ENCODE data around the gene GNGT2. TPM values are rescaled to one million over a fixed set of nuclear protein-coding genes. Genes with fewer than 3 reads are reported as not detected.

The GNGT2 gene
- total RNA-seq, 1 experiment from 2014 or later, result not detected

DNA sequence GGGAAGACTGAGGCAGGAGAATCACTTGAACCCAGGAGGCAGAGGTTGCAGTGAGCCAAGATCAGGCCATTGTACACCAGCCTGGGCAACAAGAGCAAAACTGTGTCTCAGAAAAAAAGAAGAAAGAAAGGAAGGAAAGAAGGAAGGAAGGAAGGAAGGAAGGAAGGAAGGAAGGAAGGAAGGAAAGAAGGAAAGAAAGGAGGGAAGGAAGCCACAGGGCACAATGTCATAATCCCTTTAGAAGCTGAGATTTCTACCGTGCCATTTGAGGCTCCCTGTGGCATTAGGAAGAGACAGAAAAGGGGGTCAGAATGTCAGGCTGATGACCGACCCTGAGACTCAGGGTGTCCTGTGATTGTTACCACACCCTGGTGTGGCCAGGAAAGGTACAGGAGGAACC, 6.6 kb downstream of the GNGT2 start:
- in situ Hi-C loops (cut with HindIII; ENCODE audit: low pct_unique_long_range_greater_than_20kb, low sequenced_read_pairs) (no loop called here), intact Hi-C loops (cut with micrococcal nuclease; ENCODE audit: unreplicated experiment) (no loop called here)
- ATAC-seq (no peak), DNase-seq (ENCODE audit: low read depth, low spot score) (no peak)
- Histone ChIP-seq H3K9me3 (ENCODE audit: control insufficient read depth, insufficient read depth, low read depth, low read length) (no peaks in the 10 kb centered on the region), H3K27ac (ENCODE audit: low read length) (no peak overlapping the region), H3K4me3 (ENCODE audit: low read depth in 2 of 2, low read length in 2 of 2) (no peak overlapping the region), H3K4me1 (ENCODE audit: control insufficient read depth, insufficient read depth, low read length) (no peaks in the 10 kb centered on the region), H3K27me3 (ENCODE audit: control insufficient read depth, insufficient read depth, low read length) (no peaks in the 10 kb centered on the region; the same call in 1 of the 2 replicates), H3K36me3 (ENCODE audit: control insufficient read depth, insufficient read depth, low read length) (no peaks in the 10 kb centered on the region)
- TF ChIP-seq, protein P1, sequence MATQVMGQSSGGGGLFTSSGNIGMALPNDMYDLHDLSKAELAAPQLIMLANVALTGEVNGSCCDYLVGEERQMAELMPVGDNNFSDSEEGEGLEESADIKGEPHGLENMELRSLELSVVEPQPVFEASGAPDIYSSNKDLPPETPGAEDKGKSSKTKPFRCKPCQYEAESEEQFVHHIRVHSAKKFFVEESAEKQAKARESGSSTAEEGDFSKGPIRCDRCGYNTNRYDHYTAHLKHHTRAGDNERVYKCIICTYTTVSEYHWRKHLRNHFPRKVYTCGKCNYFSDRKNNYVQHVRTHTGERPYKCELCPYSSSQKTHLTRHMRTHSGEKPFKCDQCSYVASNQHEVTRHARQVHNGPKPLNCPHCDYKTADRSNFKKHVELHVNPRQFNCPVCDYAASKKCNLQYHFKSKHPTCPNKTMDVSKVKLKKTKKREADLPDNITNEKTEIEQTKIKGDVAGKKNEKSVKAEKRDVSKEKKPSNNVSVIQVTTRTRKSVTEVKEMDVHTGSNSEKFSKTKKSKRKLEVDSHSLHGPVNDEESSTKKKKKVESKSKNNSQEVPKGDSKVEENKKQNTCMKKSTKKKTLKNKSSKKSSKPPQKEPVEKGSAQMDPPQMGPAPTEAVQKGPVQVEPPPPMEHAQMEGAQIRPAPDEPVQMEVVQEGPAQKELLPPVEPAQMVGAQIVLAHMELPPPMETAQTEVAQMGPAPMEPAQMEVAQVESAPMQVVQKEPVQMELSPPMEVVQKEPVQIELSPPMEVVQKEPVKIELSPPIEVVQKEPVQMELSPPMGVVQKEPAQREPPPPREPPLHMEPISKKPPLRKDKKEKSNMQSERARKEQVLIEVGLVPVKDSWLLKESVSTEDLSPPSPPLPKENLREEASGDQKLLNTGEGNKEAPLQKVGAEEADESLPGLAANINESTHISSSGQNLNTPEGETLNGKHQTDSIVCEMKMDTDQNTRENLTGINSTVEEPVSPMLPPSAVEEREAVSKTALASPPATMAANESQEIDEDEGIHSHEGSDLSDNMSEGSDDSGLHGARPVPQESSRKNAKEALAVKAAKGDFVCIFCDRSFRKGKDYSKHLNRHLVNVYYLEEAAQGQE (IDR thresholded peaks at IDR 0.05; ENCODE audit: insufficient read depth in 1 of 2, low read depth in 2 of 2, low read length in 1 of 2), result no peak
- TF ChIP-seq POLR2AphosphoS5 (IDR thresholded peaks at IDR 0.05; ENCODE audit: low read depth, low read length) (no peak), TCF7L2 (IDR thresholded peaks at IDR 0.05; ENCODE audit: low read depth, low read length) (no peak), SIN3A (IDR thresholded peaks at IDR 0.05; ENCODE audit: borderline replicate concordance, insufficient read depth, low read depth, low read length) (no peak)
- TF ChIP-seq, protein P2, sequence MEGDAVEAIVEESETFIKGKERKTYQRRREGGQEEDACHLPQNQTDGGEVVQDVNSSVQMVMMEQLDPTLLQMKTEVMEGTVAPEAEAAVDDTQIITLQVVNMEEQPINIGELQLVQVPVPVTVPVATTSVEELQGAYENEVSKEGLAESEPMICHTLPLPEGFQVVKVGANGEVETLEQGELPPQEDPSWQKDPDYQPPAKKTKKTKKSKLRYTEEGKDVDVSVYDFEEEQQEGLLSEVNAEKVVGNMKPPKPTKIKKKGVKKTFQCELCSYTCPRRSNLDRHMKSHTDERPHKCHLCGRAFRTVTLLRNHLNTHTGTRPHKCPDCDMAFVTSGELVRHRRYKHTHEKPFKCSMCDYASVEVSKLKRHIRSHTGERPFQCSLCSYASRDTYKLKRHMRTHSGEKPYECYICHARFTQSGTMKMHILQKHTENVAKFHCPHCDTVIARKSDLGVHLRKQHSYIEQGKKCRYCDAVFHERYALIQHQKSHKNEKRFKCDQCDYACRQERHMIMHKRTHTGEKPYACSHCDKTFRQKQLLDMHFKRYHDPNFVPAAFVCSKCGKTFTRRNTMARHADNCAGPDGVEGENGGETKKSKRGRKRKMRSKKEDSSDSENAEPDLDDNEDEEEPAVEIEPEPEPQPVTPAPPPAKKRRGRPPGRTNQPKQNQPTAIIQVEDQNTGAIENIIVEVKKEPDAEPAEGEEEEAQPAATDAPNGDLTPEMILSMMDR (IDR thresholded peaks at IDR 0.05), result no peak
- ChIA-PET CTCF (no interaction called here), POLR2A (no interaction called here)
- no TSS peak for BruUV-seq (replicated peaks)

DNA sequence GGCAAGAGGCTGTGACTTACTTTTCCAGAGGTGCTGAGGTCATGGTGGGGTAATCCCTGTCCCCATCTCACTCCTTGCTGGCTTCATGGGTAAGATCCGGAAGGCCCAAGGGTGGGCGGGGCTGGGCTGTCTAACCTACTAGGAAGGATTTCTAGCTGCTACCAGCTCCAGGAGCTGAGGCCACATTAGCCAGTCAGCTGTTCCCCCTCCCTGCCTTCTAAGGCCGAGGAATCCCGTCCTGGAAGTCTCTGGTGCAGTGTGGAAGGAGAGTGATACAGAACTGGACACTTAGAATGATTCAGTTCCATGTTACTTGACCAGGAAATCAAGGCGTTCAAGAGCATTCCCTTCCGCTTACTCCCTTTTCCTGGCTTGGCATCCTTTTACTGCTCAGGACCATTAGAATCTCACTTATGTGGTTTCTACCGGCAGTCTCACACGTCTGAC, 8.9 kb downstream of the GNGT2 start:
- intact Hi-C loops (cut with micrococcal nuclease; ENCODE audit: unreplicated experiment) (no loop called here), in situ Hi-C loops (cut with HindIII; ENCODE audit: low pct_unique_long_range_greater_than_20kb, low sequenced_read_pairs) (no loop called here)
- Histone ChIP-seq H3K9me3 (ENCODE audit: control insufficient read depth, insufficient read depth, low read depth, low read length) (no peaks in the 10 kb centered on the region), H3K27me3 (ENCODE audit: control insufficient read depth, insufficient read depth, low read length) (no peaks in the 10 kb centered on the region; the same call in 1 of the 2 replicates), H3K4me3 (ENCODE audit: low read depth in 2 of 2, low read length in 2 of 2) (no peak overlapping the region), H3K27ac (ENCODE audit: low read length) (no peak overlapping the region), H3K36me3 (ENCODE audit: control insufficient read depth, insufficient read depth, low read length) (no peaks in the 10 kb centered on the region), H3K4me1 (ENCODE audit: control insufficient read depth, insufficient read depth, low read length) (no peaks in the 10 kb centered on the region)
- POLR2A ChIA-PET, result no interaction called here
- no peak for ATAC-seq
- TF ChIP-seq SIN3A (IDR thresholded peaks at IDR 0.05; ENCODE audit: borderline replicate concordance, insufficient read depth, low read depth, low read length) (no peak), TCF7L2 (IDR thresholded peaks at IDR 0.05; ENCODE audit: low read depth, low read length) (no peak), POLR2AphosphoS5 (IDR thresholded peaks at IDR 0.05; ENCODE audit: low read depth, low read length) (no peak)
- TF ChIP-seq, protein P2 (IDR thresholded peaks at IDR 0.05), result no peak
- TF ChIP-seq, protein P1 (IDR thresholded peaks at IDR 0.05; ENCODE audit: insufficient read depth in 1 of 2, low read depth in 2 of 2, low read length in 1 of 2), result no peak
- DNase-seq (ENCODE audit: low read depth, low spot score), result no peak
- CTCF ChIA-PET, result no interaction called here
- no TSS peak for BruUV-seq (replicated peaks)
